ENCODE measurements around the gene UBL7. TPM values are rescaled to one million over a fixed set of nuclear protein-coding genes. Genes with fewer than 3 reads are reported as not detected.

Gene UBL7, protein sequence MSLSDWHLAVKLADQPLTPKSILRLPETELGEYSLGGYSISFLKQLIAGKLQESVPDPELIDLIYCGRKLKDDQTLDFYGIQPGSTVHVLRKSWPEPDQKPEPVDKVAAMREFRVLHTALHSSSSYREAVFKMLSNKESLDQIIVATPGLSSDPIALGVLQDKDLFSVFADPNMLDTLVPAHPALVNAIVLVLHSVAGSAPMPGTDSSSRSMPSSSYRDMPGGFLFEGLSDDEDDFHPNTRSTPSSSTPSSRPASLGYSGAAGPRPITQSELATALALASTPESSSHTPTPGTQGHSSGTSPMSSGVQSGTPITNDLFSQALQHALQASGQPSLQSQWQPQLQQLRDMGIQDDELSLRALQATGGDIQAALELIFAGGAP
- total RNA-seq (2021; ENCODE audit: unreplicated experiment): 65.3 TPM
- polyA plus RNA-seq (2012): 49.5 and 70.5 TPM in 2 replicates
- percentile 56 among the genes with signal in this experiment for Bru-seq, nascent RNA
- percentile 59 among the genes with signal in this experiment for BruChase-seq, experiment 1, labeled RNA remaining after a 6-hour chase
- BruChase-seq, experiment 2, labeled RNA remaining after a 2-hour chase: percentile 53 among the genes with signal in this experiment
- long read RNA-seq, transcript UBL7-201 (11 exons, 1,360 nt): minor isoform, 29 of 107 reads
- long read RNA-seq, transcript UBL7-202 (11 exons, 1,427 nt): major isoform, 40 of 107 reads
- long read RNA-seq, partial matches to known transcripts: 9 of 107 reads
- long read RNA-seq, other reads (novel, unspliced or antisense): 26 of 107 reads

DNA sequence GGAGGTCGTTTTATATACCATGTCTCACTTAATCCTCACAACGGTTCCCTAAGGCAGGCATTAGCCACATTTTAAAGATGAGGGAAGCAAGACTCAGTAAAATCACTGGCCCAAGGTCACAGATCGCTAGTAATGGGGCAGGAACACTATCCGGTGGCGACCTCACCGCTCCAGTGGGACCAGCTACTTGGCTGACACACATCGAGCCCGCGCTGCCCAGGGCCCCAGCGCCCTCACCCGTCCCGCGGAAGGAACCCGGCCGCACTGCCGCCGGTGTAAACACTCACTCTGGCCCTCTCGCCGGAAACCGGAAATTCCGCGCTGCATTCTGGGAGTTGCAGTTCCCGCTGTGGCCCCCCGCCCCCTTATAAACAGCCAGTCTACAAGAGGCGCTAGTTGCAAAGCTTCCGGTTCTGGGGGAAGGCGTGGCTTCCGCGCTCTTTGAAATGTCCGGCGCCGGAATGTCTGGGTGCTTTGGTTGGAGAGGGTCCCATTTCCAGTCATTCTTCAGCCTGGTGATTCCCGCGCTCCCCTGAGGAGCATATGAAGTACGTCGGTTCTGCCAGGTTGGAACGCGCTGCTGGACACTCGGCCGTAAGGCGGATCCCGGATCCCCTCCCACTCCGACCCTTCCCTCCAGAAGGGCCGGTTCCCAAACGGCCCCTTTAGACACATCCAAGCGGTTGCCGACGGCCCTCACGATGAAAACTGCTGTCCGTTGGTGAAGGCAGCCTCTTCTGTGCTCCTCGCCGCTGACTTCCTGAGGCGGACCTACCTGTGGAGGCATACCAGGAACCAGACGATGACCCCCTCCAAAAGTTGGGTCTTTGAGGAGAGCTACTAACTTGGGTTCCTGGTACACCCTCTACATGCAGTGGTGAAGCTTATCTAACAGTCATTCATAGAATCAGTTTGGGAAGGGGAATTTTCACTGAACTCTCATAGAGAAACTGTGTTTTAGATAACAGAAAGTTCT is at the start of gene UBL7:
Gene UBL7, minus strand, starts transcription at position 290 of the 976 bp plus-strand sequence. CDS start 2,293 bp downstream, outside the sequence.
- Histone ChIP-seq H3K4me3 (replicated peaks in 1 of 2; ENCODE audit: low read depth in 1 of 2, low read length in 2 of 2) (peak within 1 kb of the TSS; percentile 59 to 97), H3K27ac (ENCODE audit: low read depth, low read length) (peak within 1 kb of the TSS; percentile 81), H4K20me1 (ENCODE audit: insufficient read depth) (no peaks in the 10 kb centered on the region; the same call in 1 of the 2 replicates), H3K4me2 (ENCODE audit: low read length) (peak within 1 kb of the TSS; percentile 98), H3K9me2 (ENCODE audit: insufficient read depth) (no peaks in the 10 kb centered on the region), H3K36me3 (ENCODE audit: control insufficient read depth in 1 of 2, insufficient read depth in 2 of 2, low read length in 2 of 2) (peaks cover 0 to 2% of the 10 kb centered on the region in 2 experiments; a peak in 1 of 4 replicates), H3K9me3 (ENCODE audit: control insufficient read depth in 1 of 2, insufficient read depth in 1 of 2, low read depth in 1 of 2, low read length in 2 of 2) (no peaks in the 10 kb centered on the region), H3K4me1 (ENCODE audit: control insufficient read depth in 1 of 2, insufficient read depth in 2 of 2, low read length in 2 of 2) (peaks cover 7 to 21% of the 10 kb centered on the region in 2 experiments), H3K9ac (ENCODE audit: low read length) (peak within 1 kb of the TSS; percentile 80), H3K79me2 (ENCODE audit: insufficient read depth, low read length) (peaks cover 9% of the 10 kb centered on the region; the same call in 1 of the 2 replicates), H3K27me3 (ENCODE audit: insufficient read depth, low read length) (no peaks in the 10 kb centered on the region), H2AFZ (ENCODE audit: low read depth, low read length, poor library complexity, severe bottlenecking) (peak within 1 kb of the TSS; percentile 92)
- peak; percentile 88 for DNase-seq (ENCODE audit: low read depth, low spot score)
- POLR2A ChIA-PET: interaction anchor here (0.6 to 1.8 kb wide), 9 partner anchors 11 to 333 kb away, joined by 3 to 7 read pairs (median 3); no protein-coding TSS in a partner anchor
- RAD21 ChIA-PET (ENCODE audit: low non-redundant PET in 1 of 2, low total read pairs in 2 of 2, uncharacterized antibody in 2 of 2, unreplicated experiment in 2 of 2): interaction anchor here in 1 of 2 experiments (1.2 kb wide), 1 partner anchor 79 kb away, joined by 3 read pairs; no protein-coding TSS in a partner anchor
- peak; percentile 94 for ATAC-seq
- CTCF ChIA-PET: interaction anchor here (0.8 to 1.7 kb wide), 3 partner anchors 28 to 87 kb away, joined by 5 to 7 read pairs (median 5); no protein-coding TSS in a partner anchor
- intact Hi-C loops (cut with micrococcal nuclease): loop anchor here (1.0 to 2.0 kb wide), 2 partner anchors 30 to 153 kb away; no protein-coding TSS in a partner anchor
- BruUV-seq (replicated peaks): TSS peak; percentile 86
- peak; percentile 94 for TF ChIP-seq POLR2A (IDR thresholded peaks at IDR 0.05; ENCODE audit: borderline replicate concordance, extremely low read depth, insufficient read depth, insufficient read length)
- peak; percentile 84 for TF ChIP-seq SP1 (IDR thresholded peaks at IDR 0.05; ENCODE audit: low read depth)
- no peak for TF ChIP-seq CEBPB (IDR thresholded peaks at IDR 0.05; ENCODE audit: low read depth)
- TF ChIP-seq ZNF274 (IDR thresholded peaks at IDR 0.05; ENCODE audit: low read depth, low read length): no peak
- peak; percentile 75 for TF ChIP-seq EGR1 (IDR thresholded peaks at IDR 0.05; ENCODE audit: low read depth)
- 0 out of 2 replicates have a peak, but pooled peaks have one; percentile 34 for TF ChIP-seq SRF (IDR thresholded peaks at IDR 0.05; ENCODE audit: low read depth)
- TF ChIP-seq, protein P1, sequence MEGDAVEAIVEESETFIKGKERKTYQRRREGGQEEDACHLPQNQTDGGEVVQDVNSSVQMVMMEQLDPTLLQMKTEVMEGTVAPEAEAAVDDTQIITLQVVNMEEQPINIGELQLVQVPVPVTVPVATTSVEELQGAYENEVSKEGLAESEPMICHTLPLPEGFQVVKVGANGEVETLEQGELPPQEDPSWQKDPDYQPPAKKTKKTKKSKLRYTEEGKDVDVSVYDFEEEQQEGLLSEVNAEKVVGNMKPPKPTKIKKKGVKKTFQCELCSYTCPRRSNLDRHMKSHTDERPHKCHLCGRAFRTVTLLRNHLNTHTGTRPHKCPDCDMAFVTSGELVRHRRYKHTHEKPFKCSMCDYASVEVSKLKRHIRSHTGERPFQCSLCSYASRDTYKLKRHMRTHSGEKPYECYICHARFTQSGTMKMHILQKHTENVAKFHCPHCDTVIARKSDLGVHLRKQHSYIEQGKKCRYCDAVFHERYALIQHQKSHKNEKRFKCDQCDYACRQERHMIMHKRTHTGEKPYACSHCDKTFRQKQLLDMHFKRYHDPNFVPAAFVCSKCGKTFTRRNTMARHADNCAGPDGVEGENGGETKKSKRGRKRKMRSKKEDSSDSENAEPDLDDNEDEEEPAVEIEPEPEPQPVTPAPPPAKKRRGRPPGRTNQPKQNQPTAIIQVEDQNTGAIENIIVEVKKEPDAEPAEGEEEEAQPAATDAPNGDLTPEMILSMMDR (IDR thresholded peaks at IDR 0.05 in 2 of 3, conservative IDR thresholded peaks at IDR 0.05 in 1 of 3; ENCODE audit: borderline replicate concordance in 1 of 3, insufficient read depth in 1 of 3, low read depth in 2 of 3, low read length in 2 of 3): peak in 2 of 3 experiments; percentile 5 to 13; a peak in 1 of 6 replicates
- peak; percentile 48; the same call in 1 of the 2 replicates for TF ChIP-seq CBX3 (IDR thresholded peaks at IDR 0.05; ENCODE audit: low read depth)
- peak; percentile 95 for TF ChIP-seq ELF1 (IDR thresholded peaks at IDR 0.05; ENCODE audit: borderline replicate concordance, low read depth)
- TF ChIP-seq TCF7L2 (IDR thresholded peaks at IDR 0.05; ENCODE audit: borderline replicate concordance, extremely low read depth, insufficient read depth, insufficient read length): peak; percentile 96
- TF ChIP-seq, protein P2, sequence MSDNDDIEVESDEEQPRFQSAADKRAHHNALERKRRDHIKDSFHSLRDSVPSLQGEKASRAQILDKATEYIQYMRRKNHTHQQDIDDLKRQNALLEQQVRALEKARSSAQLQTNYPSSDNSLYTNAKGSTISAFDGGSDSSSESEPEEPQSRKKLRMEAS (IDR thresholded peaks at IDR 0.05): peak; percentile 78
- no peak for TF ChIP-seq FOSL1 (IDR thresholded peaks at IDR 0.05; ENCODE audit: low read depth)
- TF ChIP-seq YY1 (IDR thresholded peaks at IDR 0.05; ENCODE audit: extremely low read depth, insufficient replicate concordance, low read depth, low read length): peak; percentile 28
- TF ChIP-seq, protein P3, sequence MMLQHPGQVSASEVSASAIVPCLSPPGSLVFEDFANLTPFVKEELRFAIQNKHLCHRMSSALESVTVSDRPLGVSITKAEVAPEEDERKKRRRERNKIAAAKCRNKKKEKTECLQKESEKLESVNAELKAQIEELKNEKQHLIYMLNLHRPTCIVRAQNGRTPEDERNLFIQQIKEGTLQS (IDR thresholded peaks at IDR 0.05): no peak
- TF ChIP-seq POLR2AphosphoS5 (IDR thresholded peaks at IDR 0.05; ENCODE audit: low read depth, low read length): peak; percentile 98
- peak; percentile 91 for TF ChIP-seq SIN3A (IDR thresholded peaks at IDR 0.05; ENCODE audit: low read depth)
- peak; percentile 44; the same call in 1 of the 2 replicates for TF ChIP-seq ZFX (IDR thresholded peaks at IDR 0.05)
- TF ChIP-seq EZH2phosphoT487 (IDR thresholded peaks at IDR 0.05; ENCODE audit: borderline replicate concordance): no peak
- TF ChIP-seq RAD21 (IDR thresholded peaks at IDR 0.05; ENCODE audit: low read depth): peak; percentile 50
